KBM-7 (cell line): Measurements from ENCODE around the gene AP1S1.
A peak's percentile ranks its signal among the peaks of the same experiment; 100 is the strongest.

Experiments used
- DNase-seq: peaks from one replicate; pipeline ENCODE4 v3.0.0-alpha.2; 2015
- in situ Hi-C: fragments of 300-500 bp; cut with MboI; formaldehyde crosslinking; loops from 2 replicates; pipeline ENCODE4 v1.14.3; 2020; ENCODE audit warnings: low sequenced_read_pairs, low pct_unique_long_range_greater_than_20kb, mixed read lengths

The AP1S1 gene

DNA sequence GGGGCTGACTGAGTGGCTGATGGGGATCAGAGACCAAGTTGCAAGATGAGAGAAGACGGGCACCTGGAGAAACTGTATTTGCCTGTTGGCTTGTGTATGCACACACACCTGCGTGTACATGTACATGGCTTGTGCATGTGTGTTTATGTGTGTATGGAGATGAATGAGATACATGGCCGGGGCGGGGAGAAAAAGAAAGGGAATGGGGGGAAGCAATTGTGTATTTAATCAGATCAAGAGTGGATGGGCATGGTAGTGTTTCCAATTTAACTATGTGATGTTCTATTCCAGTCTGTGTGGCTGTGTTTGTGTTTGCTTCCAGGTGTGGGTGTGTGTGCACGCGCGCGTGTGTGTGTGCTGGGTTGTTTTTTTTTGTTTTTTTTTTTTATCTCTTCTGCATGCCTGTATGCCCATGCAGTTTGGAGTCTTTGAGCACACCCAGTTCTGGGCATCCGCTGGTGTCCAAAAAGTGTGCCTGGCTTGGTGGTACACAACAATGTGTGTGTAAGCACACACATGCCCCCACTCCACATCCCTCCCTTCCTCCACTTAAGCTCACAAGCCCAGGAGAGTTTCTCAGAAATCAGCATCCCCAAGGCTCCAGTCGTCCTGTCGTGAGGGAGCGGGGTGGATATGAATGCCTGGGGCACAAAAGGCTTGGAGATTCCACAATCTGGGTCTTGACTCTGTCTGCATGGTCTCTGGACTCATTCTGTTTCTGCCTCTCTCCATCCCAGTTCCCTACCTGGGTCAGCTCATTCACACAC is 13.6 kb downstream of the AP1S1 start:
- no peak for DNase-seq
- in situ Hi-C loops = no loop called here

DNA sequence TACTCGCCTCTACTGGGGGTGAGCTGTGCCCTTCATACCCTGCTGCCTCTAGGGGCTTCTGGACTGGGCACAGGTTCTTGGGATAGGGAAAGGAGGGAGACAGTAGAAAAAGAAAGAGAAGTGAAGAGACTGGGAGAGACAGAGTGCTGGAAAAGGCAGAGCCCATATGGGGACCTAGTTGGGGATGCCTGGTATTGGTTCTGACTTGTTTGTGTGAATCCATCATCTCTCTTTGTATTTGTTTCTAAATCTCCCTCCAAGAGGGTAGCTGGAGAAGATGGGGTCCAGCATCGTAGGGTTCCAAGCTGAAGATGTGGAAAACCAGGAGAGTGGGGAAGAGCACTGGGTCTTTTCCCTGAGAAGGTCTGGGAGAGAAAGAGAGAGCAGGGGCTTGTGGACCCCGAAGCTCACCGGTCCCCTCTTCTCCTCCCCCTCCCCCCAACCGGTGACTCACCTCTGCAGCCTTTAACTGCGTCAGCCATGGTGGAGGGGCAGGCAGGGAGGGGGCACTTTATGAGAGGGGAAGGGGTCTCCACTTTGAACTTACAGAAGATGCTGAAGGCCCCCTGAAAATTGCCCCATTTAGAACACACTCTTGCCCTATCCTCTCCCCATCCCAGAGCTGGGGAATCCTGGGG is 14.3 kb downstream of the AP1S1 start:
- no peak for DNase-seq
- in situ Hi-C loops = no loop called here

DNA sequence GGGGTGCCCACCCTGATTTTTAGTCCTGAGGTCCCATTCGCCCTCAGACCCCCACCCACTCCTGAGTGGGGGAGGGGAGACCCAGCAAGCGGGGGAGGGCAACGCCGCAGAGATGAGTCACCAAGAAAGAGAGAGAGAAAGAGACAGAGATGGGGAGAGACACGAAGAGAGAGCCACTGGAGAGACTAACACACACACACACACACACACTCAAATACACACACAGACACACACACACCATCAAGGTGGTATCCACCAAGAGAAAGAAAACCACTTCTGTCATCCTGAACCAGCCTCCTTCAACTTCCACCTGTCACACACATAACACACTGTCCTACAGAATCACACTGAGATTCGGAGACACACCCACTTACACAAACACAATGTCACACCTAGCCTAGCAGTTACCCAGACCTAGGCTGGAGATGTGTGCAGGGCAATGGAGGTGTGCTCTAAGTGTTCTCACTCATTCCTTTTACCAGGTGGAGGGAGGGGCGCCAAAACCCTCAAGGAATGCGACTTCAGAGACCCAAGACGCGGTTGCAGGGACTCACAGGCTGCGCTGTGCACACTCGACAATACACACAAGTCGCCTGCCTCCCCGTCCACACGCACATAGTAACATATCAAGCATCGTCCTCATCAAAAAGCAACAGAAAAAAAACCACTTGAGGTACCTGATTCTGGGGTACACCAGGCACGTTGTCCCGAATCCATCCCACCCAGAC is 15.0 kb downstream of the AP1S1 start:
- in situ Hi-C loops = no loop called here
- no peak for DNase-seq

DNA sequence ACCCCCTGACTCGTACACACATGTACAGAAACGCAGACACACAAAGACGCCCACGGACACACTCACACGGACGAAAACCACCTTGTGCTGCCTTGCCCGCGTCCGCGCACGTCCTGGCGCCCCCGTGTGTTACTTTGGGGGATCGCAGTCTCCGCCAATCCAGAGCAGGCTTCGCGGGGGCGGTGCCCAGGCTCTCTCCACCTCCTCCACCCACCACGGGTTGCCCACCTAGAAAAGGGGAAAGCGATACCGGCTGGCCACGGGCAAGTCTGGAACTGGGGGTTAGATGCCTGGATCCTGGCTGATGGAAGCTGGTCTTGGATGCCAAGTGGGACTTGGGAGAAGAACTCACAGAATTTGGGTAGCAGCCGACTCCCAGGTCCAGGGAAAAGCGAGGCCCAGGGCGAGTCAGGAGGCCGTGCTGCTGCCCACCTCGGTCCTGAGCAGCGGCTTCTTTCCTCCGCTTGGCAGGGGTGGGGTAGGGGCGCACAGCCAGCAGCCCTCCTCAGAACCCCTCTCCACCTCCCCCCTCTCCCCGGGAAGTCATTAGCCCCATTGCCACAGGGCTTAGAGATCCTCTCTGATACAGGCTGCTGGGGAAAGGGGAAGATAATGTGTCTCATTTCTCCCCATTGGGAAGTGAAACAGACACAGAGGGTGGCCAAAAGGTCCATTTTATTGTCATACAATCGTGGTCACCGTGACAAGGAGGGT is 15.7 kb downstream of the AP1S1 start:
- in situ Hi-C loops = no loop called here

DNA sequence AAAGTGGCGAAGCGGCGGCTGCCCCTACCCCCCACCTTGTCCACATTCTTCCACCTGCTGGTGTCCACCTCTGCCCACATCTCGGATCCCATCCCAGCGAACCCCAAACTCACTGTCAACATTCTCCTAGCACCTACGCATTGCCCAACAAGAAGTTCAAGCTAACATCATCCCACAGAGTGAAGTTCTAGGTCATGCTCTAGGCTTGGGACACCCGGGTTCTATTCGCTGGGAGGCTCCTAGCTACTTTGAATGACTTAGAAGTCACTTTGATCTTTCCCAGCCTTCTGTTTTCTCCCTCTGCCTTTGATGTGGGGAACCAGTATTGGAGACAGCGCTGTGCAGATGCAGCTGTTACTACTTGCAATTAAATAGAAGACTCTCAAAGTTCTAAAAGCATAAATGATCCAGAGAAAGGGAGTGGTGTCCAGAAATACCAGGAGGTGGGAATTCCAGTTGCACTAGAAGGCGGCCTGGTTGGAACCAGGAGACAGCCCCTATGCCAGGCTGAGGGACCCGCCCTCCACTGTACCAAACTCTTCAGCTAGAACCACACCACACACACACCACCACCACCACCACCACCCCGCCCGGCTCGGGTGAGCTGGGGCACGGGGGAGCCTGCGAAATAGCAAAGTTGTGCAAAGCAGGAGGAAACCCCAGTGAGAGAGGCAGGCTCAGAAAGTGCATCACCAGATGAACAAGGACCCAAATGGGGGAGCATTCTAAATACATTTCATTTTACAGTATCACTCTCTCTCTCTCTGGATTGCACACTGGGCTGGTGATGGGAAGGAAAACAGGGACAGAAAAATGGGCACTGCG is 16.6 kb downstream of the AP1S1 start:
- in situ Hi-C loops = no loop called here
- DNase-seq = no peak

More for the DNA sequence above, 15.7 kb downstream of the AP1S1 start:
- DNase-seq = peak; percentile 80

DNA sequence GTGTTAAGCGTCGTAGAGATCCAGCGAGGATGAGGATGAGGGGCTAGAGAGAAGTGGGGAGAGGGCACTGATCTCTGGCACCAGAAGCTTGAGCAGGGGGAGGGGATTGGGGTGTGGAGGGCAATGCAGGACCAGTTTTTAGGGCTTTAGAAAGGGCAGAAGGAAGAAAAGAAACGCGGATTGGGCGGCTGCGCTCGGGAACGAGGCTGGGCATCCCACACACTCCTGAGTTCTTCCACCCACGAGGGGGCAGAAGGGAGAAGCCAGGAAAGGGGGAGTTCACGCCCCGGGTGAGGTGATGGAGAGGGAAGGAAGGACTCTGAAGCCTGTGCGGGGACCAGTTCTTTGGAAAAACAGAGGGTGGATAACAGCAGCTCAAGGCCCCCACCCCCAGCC is 17.2 kb downstream of the AP1S1 start:
- in situ Hi-C loops = no loop called here
- DNase-seq = no peak

DNA sequence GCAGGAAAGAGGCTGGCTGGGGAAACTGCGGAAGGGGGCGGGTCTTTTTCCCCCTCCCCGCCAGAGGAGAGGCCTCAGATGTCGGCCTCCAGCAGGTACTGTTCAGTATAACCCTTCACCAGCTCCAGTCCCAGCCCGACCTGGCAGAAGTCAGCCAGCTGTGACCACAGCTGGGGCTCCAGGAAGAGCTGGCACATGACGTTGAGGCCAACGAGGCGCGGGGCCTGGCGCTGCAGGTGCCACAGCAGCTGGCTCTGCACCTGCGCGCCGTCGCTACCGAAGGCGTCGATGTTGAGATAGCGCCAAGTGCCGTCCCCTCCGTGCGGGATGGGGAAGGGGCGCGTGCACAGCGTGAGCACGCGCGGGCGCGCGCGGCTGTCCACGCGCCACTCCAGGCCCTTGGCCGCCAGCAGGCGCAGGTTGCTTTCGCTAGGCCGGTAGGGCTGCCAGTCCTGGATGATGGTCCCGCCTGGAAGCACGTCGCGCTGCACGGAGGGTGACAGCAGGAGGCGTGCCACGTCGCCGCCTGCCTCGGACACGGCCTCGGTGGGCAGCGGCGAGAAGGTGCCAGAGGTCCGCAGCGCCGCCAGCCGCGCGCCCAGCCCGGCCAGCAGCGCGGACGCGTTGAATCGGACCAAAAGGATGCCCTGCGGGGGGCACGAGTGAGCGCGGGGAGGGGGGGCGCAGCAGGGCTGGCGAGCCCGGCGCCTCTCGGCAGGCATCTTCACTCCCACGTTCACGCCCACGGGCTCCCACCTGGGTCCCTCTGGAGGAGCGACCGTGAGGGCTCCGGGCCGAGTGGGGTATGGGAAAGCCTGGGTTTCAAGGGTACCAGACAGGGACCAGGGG is 18.0 kb downstream of the AP1S1 start:
- no peak for DNase-seq
- in situ Hi-C loops = no loop called here

DNA sequence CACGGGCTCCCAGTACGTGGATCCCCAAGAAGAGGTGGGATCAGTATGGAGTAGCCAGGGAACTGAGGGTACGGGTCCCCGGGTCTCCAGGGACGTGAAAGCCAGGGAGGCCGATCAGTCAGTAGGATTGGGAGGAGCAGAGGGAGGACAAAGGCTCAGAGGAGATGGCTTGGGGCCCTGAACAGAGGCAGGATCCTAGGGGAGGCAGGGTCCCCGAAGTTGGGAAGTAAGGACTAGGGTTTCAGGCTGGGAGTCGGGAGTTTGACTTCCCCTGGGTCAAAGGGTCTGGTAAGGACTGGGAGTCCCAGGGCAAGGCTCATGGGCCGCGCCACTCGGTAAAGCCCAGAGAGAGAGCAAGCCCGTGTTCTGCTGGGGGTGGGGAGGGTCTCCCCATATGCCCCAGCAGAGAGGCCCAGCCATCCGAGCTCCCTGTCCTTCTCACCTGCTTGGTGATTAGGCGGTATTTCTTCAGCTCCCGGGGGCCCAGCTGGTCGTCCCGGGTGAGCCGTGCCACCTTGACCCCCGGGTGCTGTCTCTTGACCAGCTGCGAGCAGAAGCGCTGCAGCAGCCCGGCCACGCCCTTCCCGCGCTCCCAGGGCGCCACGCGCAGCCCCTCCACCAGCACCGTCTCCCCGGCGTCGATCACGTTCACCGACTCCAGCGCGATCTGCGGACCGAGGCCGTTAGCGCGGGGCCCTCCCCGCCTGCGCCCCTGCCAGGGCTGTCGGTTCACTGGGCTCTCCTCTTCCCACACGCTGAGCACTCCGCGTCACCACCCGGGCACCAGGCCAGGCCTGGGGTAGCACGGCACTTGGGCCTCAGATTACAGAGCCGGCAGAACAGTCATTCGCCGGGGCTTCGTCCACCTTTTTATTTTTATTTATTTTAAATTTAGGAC is 18.8 kb downstream of the AP1S1 start:
- in situ Hi-C loops = no loop called here

DNA sequence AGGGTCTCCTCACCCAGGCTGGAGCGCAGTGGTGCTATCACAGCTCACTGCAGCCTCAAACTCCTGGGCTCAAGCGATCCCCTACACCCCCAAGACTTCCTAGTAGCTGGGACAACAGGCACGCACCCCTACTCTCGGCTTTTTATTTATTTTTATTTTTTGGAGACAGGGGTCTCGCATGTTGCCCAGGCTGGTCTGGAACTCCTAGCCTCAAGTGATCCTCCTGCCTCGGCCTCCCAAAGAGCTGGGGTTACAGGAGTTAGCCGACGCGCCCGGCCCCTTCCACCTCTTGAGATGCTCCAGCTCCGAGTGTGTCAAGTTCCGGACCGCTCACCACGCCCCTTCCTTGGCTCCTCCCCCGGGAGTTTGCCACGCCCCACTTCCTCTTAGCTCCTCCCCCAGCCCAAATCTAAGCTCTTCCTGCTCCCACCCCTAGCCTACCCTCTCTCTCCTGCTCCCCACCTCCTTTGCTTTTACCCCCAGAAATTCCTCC is 19.5 kb downstream of the AP1S1 start:
- in situ Hi-C loops = no loop called here
- peak; percentile 81 for DNase-seq

More for the DNA sequence above, 18.8 kb downstream of the AP1S1 start:
- DNase-seq = no peak

DNA sequence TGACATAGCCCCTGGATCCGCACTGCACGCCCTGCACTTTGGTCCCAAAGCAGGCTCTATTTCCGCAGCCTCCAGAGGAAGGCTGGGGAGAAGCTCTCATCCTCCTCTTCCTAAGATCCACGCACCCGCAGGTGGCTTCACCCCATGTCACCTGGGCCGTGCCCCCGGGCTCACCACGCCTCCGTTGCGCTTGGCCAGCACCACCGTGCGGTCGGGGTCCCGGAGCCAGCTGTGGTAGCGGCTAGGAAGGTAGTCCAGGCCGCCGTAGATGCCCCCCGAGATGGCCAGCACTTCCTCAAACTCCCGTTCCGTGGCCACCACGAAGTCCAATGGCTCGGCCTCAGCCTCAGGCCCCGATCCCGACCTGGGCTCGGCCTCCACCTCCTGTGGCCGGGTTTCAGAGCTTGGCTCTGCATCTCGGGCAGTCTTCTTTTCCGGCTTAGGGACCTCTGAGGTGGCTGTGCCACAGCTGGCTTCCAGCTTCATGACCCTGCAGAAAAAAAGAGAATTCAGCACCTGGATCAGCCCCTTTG is 20.1 kb downstream of the AP1S1 start:
- no peak for DNase-seq
- in situ Hi-C loops = no loop called here

DNA sequence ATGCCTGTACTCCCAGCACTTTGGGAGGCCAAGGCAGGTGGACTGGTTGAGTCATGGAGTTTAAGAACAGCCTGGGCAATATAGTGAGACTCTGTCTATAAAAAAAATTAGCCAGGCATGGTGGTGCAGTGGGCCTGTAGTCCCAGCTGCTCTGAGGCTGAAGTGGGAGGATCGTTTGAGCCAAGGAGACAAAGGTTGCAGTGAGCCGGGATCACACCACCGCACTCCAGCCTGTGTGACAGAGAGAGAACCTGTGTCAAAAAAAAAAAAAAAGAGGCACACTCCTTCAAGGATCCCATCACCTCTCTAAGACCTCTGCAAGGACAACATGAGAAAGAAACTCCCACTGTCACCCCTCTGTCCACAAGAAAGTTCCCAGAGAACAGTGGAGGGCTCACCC is 21.4 kb downstream of the AP1S1 start:
- no peak for DNase-seq
- in situ Hi-C loops = no loop called here

DNA sequence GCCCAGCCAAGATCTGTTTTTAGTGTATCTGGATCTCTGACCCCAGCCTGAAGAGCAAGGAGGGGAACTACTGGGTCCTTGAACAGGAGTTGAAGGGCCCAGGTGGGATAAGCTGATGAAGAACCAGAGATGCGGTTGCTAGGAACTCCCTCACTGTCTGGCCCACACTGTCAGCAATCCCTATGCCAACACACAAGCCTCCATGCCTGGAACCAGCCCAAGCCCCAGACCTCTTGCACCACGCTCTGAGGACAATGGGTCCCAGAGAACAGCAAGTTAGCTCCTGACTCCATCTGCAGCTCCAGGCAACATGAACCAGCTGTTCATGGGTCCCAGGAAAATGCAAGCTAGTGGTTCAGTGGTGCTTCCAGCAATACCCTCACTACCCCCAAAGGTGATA is 23.4 kb downstream of the AP1S1 start:
- no peak for DNase-seq
- in situ Hi-C loops = no loop called here

DNA sequence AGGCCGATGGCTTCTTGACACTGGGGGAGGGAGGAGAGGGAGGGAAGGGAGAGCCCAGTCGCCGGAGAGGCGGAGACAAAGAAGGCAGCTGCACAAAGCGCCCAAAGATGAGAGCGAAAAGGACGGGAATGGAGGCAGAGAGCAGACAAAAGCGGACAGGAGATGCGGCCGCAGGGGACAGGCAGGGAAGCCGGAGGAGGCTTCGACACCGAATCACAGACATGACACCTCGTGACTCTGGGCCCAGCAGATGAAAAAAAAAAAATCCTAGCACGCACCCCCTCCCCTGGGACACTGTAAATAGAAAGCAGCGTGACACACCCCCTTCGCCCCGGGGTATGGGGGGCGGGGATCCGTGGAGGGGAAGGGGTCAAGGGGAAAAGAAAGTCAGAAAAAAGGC is 24.8 kb downstream of the AP1S1 start:
- DNase-seq = no peak

DNA sequence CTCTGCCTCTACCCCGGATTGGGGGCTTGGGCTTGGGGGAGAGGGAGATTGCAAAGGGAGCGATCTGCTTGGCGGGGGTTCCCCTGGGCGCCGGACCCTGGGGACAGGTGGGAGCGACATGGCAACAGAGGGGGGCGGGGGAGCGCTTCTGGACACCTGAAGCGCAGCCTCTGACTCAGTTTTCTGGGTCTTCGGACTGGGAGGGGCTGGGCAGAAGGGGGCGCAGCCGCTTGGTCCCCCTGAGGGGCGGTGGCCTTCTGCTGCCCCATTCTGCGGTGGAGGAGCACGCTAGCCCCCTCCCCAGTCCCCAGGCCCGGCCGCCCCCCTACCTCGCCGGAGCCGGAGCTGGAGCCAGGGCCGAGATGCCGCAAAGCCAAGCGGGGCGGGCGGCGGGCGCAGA is 25.4 kb downstream of the AP1S1 start:
- in situ Hi-C loops = no loop called here
- DNase-seq = no peak

More for the DNA sequence above, 24.8 kb downstream of the AP1S1 start:
- in situ Hi-C loops = no loop called here

DNA sequence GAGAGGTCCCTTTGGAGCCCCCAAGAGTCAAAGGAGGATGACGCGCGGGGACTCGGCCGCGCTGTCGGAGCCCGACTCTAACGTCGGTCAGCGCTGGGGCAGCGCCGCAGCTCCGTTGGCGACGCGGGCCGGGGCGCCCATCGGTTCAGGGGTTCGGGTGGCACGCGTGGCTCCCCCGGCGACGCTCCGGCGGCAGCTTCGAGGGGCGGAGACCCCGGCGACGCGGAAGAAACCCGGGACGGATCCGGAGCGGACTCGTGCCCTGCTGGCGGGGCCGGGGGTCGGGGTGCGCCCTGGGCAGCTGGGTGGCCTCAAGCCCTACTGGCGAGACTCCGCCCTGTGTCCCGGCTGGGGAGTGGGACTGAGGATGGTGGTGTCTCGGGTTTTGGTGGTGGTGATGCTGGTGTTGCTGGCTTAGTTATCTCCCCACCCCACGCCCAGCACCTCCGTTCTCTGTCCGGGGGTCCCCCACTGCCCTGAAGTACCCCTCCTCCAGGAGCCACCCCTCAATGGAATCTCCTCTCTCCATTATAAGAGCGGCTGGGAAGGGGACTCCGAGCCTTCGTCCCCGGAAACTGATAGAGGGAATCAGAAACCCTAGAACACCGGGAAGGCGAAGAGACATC is 26.0 kb downstream of the AP1S1 start, which contains the start of gene NAT16:
Gene NAT16, minus strand, starts transcription at position 164 of the 626 bp plus-strand sequence. CDS start 5,486 bp downstream, outside the sequence.
- no peak for DNase-seq
- in situ Hi-C loops = no loop called here

DNA sequence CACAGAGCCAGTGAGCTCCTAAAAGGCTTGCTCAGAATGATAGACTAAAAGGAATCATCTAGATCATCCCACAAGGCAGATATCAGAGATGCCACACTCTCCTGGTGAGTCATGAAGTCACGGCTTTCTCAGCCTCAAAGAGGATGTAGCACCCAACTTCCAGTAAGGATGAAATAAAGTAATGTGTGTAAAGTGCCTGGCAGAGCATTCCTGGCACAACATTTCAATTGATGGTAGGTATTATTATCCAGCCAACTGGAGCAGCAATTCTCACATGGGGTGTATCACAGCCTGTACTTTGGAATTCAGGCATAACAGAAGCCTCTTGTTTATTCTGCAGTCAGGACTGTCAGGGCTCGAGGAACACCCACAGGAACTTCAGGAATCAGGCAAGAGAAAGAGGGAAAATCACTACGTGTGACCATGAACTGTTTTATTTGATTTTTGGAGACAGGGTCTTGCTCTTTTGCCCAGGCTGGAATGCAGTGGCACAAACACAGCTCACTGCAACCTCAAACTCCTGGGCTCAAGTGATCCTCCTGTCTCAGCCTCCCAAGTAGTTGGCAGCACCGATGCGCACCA is 31.1 kb downstream of the AP1S1 start:
- in situ Hi-C loops = no loop called here
- no peak for DNase-seq
